A204.1 (cell line): Measurements from ENCODE around the gene KIRREL1.
A peak's percentile ranks its signal among the peaks of the same experiment; 100 is the strongest.
"Not testable (repeated sequence)": the region's sequence is repeated elsewhere in the genome, so short reads cannot be mapped to it uniquely, and the experiment has no call there.

ENCODE experiments used
- FAIRE-seq: peaks from 2 replicates; lab custom pipeline; 2012; peaks lifted over from hg19 to GRCh38; lab: Jason Lieb, UNC

KIRREL1 gene

GRCh38 chr1:158105352-158106095 is 112.1 kb downstream of the KIRREL1 start:
- FAIRE-seq, result no peak

DNA sequence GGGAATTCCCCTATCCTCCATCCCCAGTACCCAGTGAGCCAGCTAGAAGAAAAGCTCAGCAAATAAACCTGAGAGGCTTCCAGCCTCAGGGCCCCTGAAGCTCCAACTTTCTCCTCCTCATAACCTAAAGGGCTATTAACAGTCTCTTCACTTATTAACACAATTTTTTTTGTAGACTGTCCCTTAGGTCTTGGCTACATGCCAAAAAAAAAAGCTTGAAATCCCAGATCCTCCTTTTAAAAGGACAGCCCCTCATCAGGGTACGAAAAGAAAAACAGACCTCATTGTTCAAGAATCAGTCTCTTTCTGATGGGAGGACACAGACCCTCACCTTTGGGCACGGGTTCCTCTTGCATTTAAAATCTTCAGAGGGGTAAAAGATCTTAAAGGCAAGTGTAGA is 114.5 kb downstream of the KIRREL1 start:
- no peak for FAIRE-seq

DNA sequence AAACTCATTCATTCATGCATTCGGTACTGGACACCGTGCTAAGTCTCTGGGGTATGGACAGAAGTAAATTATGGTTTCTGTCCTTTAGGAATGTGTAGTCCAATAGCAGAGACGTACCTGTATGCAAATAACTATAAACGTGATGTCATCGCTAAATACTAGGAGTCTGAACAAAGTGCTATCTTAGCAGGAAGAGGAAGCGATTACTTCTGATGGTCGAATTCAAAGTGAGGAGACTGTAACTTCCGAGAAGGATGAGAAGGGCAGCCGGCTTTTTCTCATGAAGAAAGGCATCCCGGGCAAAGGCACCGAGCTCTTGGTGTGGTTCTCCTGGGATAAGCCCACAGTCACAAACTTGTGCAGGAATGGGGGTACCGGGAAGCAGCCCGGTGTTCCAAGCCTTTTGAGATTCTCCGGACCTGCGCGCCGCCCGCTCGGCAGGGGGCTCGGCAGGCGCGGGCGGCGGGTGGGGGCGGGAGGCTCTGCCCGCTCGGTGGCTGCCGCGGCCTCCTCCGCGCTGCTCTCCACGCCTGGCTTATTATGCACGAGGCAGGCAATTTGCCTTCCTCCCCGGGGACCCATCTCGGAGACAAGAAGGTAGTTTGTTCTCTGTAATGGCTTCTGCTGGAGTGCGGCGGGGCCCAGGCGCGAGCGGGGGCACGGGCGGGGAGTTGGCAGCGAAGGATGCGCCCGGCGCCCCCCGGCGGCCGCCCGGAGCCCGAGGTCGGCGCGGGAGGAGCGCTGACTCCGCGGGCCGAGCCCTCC is 119.7 kb downstream of the KIRREL1 start:
- no peak for FAIRE-seq

DNA sequence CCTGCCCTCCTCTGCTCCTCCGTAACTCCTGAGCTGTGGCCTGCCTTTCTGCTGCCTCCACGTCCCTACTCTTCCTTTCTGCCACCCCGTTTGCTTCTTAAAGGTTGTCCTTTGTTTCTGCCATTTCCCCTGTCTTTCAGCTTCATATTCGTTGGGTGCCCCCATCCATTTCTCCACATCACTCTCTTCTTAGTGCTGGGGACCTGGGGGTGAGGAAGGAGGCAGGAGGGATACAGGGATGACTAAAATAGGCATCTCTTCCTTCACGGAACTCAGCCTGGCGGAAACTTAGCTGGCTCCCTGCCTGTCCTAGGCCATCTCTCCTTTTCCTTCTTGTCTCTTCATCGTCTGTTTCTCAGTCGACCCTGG is 120.3 kb downstream of the KIRREL1 start:
- no peak for FAIRE-seq

- FAIRE-seq, result no peak
Measured at GRCh38 chr1:158115126-158115525, 121.7 kb downstream of the KIRREL1 start.

DNA sequence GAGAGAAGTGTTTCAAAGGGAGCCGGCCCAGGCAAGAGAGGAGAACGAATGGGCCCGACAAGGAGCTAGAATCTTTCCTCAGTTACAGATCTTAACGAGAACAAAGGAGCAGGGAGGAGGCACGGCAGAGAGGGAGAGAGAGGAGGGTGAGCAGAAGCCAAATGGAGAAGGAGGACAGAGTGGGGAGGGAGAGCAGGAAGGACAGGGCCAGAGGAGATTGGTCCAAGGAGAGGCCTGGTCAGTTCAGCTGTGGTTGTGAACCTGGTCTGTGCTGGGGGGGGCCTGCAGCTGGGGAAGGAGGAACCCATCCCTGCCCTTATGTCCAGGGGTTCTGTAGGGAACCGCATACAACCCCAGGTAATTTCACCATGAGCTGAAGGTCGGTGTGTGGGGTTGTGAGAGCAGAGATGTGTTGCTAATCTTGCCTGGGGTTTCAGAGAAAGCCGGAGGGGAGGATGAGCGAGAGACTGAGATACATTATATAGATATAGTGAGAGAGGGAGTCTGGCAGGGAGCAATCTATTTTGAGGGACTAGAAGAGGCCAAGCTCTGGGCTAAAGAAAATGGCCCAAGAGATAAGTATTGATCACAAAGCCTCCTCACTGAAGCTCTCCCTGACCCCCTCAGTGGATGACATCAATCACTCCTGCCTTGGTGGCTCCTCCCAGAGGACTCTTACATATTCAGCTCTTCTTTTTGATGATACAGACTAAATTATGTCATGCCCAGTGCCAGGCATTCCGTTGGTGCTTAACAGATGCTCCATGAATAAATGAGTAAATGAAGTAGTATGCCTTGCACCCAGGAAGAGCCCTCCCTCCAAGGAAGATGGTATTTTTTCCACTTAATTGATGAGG is 123.1 kb downstream of the KIRREL1 start:
- FAIRE-seq, result no peak

DNA sequence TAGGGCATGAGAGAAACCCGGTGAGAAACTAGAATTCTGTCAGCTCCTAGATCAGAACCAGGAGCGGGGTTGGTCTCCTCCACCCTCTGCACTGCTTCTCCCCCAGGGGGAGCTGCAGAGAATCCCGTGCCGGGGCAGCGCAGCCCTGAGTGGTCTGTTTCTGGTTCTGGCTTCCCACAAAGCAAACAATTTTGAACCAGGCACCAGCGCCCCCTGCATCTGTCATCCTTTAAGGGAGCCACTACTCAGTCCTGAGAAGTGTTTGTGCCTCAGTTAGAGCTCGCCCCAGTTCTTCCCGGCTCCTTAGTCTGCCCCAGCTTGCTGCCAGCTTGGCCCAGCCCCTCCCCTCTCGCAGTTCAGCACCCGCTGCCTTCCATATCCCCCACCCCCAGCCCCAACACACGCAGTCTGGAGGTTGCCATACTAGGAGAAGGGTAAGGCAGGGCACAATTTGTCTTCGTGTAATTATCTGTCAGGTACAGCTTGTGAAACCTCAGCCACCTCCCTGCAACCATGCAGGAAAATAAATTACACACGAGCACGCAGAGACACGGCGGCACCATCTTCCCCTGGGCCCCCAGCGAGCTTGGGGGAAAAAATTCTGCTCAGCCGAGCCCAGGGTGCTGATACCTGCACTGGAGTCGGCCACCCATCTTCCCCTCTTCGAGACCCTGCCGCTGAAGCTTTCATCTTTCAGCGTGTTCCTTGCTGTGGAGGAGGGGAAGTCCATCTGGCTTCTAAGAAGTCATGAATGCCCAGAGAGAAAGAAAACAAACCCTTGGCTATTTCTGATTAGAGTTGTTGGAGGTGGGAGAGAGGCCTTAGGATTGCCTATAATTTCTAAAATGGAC is 124.6 kb downstream of the KIRREL1 start:
- no peak for FAIRE-seq

- FAIRE-seq, result no peak
Measured at GRCh38 chr1:158118713-158119402, 125.4 kb downstream of the KIRREL1 start.

DNA sequence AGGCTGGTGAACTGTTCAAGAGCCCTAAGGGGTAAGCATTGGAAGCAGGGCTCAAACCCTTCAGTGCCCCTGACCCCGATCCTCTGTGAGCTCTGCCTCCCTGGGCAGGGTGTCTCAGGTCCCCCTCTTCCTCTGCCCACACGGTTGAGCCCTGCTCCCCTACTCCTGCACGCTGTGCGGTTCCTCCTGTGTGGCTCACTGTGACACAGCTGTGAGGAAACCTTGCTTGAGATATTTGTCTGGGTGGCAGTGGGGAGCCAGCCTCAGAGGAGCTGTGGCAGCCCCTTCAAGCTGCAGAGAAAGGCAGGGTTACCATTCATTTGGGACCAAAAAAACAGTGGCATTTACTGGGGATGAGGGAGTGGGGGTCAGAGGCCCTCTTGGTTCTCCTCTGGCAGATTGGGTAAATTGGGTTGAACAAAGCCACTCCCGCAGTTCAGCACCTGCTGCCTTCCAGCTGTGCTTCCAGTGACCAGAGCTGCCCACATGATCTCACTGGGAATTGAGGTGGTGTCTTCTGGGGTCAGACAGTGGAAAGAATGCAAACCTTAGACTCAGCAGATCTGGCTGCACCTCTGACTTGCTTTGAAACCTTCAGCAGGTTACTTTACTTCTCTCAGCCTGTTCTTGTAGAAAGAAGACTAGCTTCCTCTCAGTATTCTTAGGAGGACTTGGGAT is 126.7 kb downstream of the KIRREL1 start:
- FAIRE-seq, result no peak

GRCh38 chr1:158121604-158122254 is 128.3 kb downstream of the KIRREL1 start:
- FAIRE-seq, result no peak

DNA sequence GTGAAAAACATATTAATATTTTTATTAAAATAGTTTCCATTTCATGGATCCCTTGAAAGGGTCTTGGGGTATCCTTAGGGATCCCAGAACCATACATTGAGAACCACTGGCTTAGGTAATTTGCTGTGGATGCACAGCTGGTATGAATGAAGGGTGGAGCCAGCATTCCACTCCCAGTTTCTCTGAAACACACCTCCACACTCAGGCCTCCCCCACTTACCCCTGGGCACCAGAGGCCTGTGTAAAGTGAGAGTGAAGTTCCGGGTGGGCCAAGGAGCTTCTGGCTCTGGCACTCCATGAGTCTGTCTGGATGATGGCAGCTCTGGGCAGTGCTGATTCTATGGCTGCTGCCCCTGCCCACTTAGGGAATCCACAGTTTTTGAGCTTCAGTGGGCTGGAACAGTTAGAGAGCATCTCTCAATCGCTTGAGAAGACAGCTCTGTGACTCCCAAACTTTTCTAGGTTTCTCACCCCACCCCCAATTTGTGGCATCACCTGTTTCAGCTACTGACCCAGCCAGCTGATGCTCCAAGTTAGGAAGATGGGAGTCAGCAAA is 129.5 kb downstream of the KIRREL1 start:
- FAIRE-seq, result no peak

DNA sequence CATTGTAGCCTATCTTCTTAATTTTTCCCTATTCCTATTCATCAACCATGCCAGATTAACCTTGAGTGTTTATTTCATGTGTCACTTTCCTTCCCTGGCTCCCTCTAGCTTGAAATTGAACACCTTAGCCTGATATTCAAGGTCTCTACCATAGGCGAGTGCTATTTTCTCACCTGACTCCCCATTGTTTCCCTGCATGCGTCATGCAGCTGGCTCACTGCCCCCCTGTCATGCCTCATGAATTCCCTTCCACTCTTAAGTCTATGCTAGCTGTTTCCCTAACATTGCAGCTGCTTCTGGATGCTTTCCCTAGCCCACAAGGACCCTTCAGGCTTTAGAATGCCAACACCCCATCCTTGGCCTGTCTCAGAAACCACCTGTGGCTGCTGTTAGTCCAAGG is 130.6 kb downstream of the KIRREL1 start:
- no peak for FAIRE-seq

GRCh38 chr1:158124999-158125398 is 131.6 kb downstream of the KIRREL1 start:
- peak; percentile 95 for FAIRE-seq

DNA sequence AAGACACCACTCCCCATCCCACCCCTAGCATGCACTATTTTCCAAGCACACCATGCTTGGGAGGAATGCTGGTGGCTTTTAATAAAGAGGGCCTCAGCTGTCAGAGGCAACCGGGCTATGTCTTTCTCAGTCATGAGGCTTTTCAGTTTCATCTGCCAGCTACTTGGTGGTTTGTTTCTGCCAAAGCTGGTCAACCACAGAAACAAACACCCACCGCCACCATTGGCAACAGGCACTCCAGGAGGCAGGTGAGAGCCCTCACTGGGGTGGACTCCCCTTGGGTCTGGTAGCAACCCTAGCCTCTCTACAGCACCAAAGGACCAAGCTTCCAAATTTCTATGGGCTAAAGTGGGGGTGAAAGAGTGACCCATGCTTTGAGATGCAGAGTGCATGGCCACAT is 133.0 kb downstream of the KIRREL1 start:
- no peak for FAIRE-seq

GRCh38 chr1:158128531-158128930 is 135.1 kb downstream of the KIRREL1 start:
- not testable (repeated sequence) for FAIRE-seq

- FAIRE-seq, result no peak
Measured at GRCh38 chr1:158131217-158131616, 137.8 kb downstream of the KIRREL1 start.

DNA sequence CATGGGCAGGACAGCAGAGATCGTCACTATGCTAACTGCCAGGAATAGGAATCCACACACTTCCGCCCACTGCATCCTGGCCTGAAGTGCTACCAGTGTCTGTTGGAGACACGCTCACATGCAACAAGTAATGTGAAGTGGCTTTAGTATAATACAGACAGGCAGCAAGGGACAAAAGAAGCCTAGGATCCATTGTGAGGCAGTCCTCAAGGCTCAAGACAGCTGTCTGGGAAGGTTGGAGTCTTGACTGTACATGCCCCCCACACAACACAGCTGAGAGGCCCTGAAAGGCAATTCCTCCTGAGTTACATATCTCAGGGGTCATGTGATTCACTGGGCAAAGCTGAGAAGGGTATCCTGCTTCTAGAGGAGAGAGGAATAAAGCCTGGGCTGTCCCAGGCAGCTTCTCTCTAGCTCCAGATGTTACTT is 147.3 kb downstream of the KIRREL1 start:
- no peak for FAIRE-seq

GRCh38 chr1:158145173-158145719 is 151.8 kb downstream of the KIRREL1 start:
- no peak for FAIRE-seq

GRCh38 chr1:158146165-158146564 is 152.7 kb downstream of the KIRREL1 start:
- no peak for FAIRE-seq

- no peak for FAIRE-seq
Measured at GRCh38 chr1:158146739-158147138, 153.3 kb downstream of the KIRREL1 start.
